ENCODE data around the gene KAT2A. TPM values are rescaled to one million over a fixed set of nuclear protein-coding genes. Genes with fewer than 3 reads are reported as not detected.

KAT2A gene
- 5.6 and 10.3 TPM in 2 replicates for total RNA-seq

GRCh38 chr17:42120770-42121769 is at the start of gene KAT2A:
KAT2A (minus strand) TSS chr17:42121367; CDS start chr17:42121304, 63 bp downstream.
- FAIRE-seq (no peak), DNase-seq (ENCODE audit: low read depth) (peak; percentile 69)
- H3K27me3 ChIP-seq (ENCODE audit: control insufficient read depth, insufficient read depth, low read length) = no peaks in the 10 kb centered on the region
- no peak for TF ChIP-seq CTCF (IDR thresholded peaks at IDR 0.05; ENCODE audit: insufficient read depth, low read length, severe bottlenecking)
- H3K36me3 ChIP-seq (ENCODE audit: control insufficient read depth, insufficient read depth, low read length) = peaks cover 24% of the 10 kb centered on the region
- H3K4me3 ChIP-seq (ENCODE audit: low read depth, low read length) = peak within 1 kb of the TSS; percentile 73

DNA sequence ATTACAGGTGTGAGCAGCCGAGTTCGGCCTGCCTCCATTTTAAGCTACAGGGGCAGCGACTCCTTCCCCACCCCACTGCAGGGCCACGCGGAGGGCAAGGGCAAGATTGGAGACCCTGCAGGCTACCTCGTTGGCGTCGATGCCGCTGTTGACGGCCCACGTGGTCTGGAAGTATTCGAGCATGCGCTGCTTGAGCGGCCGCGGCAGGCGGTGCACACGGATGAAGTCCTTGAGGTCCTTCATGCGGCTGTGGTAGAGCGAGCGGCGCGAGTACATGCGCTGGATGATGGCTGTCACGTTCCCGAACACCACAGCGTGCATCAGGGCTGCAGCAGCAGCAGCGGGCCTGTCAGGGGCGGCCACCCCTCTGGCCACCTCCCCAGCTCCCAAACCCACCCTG is 48.2 kb upstream of the KAT2A start:
- no peak for FAIRE-seq
- no peaks in the 10 kb centered on the region for H3K27me3 ChIP-seq (ENCODE audit: control insufficient read depth, insufficient read depth, low read length)
- no peaks in the 10 kb centered on the region for H3K36me3 ChIP-seq (ENCODE audit: control insufficient read depth, insufficient read depth, low read length)
- H3K4me3 ChIP-seq (ENCODE audit: low read depth, low read length) = no peak overlapping the region
- TF ChIP-seq CTCF (IDR thresholded peaks at IDR 0.05; ENCODE audit: insufficient read depth, low read length, severe bottlenecking) = no peak
- no peak for DNase-seq (ENCODE audit: low read depth)

GRCh38 chr17:42167807-42168206 is 46.6 kb upstream of the KAT2A start:
- H3K4me3 ChIP-seq (ENCODE audit: low read depth, low read length) = no peak overlapping the region
- DNase-seq (ENCODE audit: low read depth) = no peak
- H3K27me3 ChIP-seq (ENCODE audit: control insufficient read depth, insufficient read depth, low read length) = no peaks in the 10 kb centered on the region
- FAIRE-seq = no peak
- TF ChIP-seq CTCF (IDR thresholded peaks at IDR 0.05; ENCODE audit: insufficient read depth, low read length, severe bottlenecking) = no peak
- H3K36me3 ChIP-seq (ENCODE audit: control insufficient read depth, insufficient read depth, low read length) = no peaks in the 10 kb centered on the region

DNA sequence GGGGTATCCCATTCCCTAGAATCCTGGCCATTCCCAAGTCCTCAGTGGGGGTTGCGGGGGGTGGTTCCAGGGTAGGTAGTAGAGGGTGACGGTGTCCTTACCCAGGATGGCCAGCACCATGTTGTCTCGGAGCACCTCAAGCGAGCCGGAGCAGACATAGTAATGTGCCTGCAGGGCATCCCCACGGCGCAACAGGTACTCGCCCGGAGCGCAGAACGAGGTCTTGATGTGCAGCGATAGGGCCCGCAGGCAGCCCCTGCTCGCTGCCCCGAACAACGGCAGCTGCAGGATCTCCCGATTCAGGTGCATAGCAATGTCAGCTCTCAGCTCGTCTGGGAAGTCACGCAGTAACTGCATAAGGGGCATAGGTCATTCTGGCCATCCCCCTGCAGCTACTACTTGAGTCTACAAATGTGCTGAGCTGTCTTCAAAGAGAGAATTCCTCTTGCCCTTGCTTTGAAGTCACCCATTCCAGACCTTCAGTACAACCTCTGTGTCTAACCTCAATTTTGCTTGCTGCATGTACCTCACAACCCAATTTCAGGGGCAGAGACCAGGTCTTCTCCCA is 45.1 kb upstream of the KAT2A start:
- FAIRE-seq (no peak), DNase-seq (ENCODE audit: low read depth) (no peak)
- Histone ChIP-seq H3K36me3 (ENCODE audit: control insufficient read depth, insufficient read depth, low read length) (no peaks in the 10 kb centered on the region), H3K4me3 (ENCODE audit: low read depth, low read length) (no peak overlapping the region), H3K27me3 (ENCODE audit: control insufficient read depth, insufficient read depth, low read length) (no peaks in the 10 kb centered on the region)
- TF ChIP-seq CTCF (IDR thresholded peaks at IDR 0.05; ENCODE audit: insufficient read depth, low read length, severe bottlenecking) = no peak

GRCh38 chr17:42165751-42166150 is 44.6 kb upstream of the KAT2A start:
- no peak for TF ChIP-seq CTCF (IDR thresholded peaks at IDR 0.05; ENCODE audit: insufficient read depth, low read length, severe bottlenecking)
- Histone ChIP-seq H3K27me3 (ENCODE audit: control insufficient read depth, insufficient read depth, low read length) (no peaks in the 10 kb centered on the region), H3K36me3 (ENCODE audit: control insufficient read depth, insufficient read depth, low read length) (no peaks in the 10 kb centered on the region), H3K4me3 (ENCODE audit: low read depth, low read length) (no peak overlapping the region)
- FAIRE-seq = no peak
- DNase-seq (ENCODE audit: low read depth) = no peak
